IMR-90 (cell line): ENCODE results near the gene FBXL13. TPM values are rescaled to one million over a fixed set of nuclear protein-coding genes. Genes with fewer than 3 reads are reported as not detected.

Experiments
- ATAC-seq: fragments of 200-7000 bp; cut with Tn5 transposase; 2 replicates; pipeline ENCODE4 v1.9.1; 2020; ENCODE audit warnings: low read depth, mild to moderate bottlenecking, moderate library complexity
- BruUV-seq: library from RNA; stranded (reverse); fragments of 400-500 nt; replicated peaks from 2 replicates; lab custom pipeline; 2021; lab: Mats Ljungman, UMichigan
- CTCF ChIA-PET: fragments of 300-600 bp; formaldehyde crosslinking; extraction: SDS; loops from one replicate; lab custom pipeline; 2021; ENCODE audit warnings: antibody characterized with exemption; lab: Yijun Ruan, JAX
- POLR2A ChIA-PET: fragments of 300-600 bp; sonication (Branson Sonifier 250); formaldehyde crosslinking; loops from one replicate; lab custom pipeline; 2022; ENCODE audit warnings: antibody characterized with exemption; ENCODE audit not compliant: unreplicated experiment; lab: Charles Lee
- DNase-seq: peaks from one replicate; pipeline ENCODE4 v3.0.0; 2013
- H2AFZ ChIP-seq: replicated peaks from 2 replicates; pipeline ENCODE3; 2013; ENCODE audit warnings: low read length, mild to moderate bottlenecking; ENCODE audit not compliant: poor library complexity
- H2AK5ac ChIP-seq: 2 replicates; pipeline ENCODE4 v1.6.1; 2013; ENCODE audit warnings: low read depth, low read length, inconsistent platforms
- H2AK9ac ChIP-seq: replicated peaks from 2 replicates; pipeline ENCODE3; 2013; ENCODE audit warnings: mild to moderate bottlenecking, low read depth, low read length, moderate library complexity; ENCODE audit not compliant: poor library complexity
- H2BK120ac ChIP-seq: 2 replicates; pipeline ENCODE4 v1.6.1; 2013; ENCODE audit warnings: low read depth, low read length, inconsistent platforms
- H2BK15ac ChIP-seq: 3 replicates; pipeline ENCODE4 v1.6.1; 2013; ENCODE audit warnings: low read depth, low read length, inconsistent platforms
- H2BK20ac ChIP-seq: 2 replicates; pipeline ENCODE4 v1.6.1; 2013; ENCODE audit warnings: low read depth, mild to moderate bottlenecking, inconsistent platforms, low read length, moderate library complexity
- H2BK5ac ChIP-seq: 2 replicates; pipeline ENCODE4 v1.6.1; 2013; ENCODE audit warnings: mild to moderate bottlenecking, low read depth, low read length, inconsistent platforms; ENCODE audit not compliant: poor library complexity, severe bottlenecking
- H3K14ac ChIP-seq: replicated peaks from 2 replicates; pipeline ENCODE4 v1.6.1; 2013; ENCODE audit warnings: low read depth, low read length, inconsistent platforms
- H3K18ac ChIP-seq: 2 replicates; pipeline ENCODE4 v1.6.1; 2013; ENCODE audit warnings: low read depth, low read length, control low read depth
- H3K23ac ChIP-seq: 2 replicates; pipeline ENCODE4 v1.6.1; 2013; ENCODE audit warnings: low read depth, low read length, inconsistent platforms
- H3K27ac ChIP-seq: 2 replicates; pipeline ENCODE4 v1.5.1; 2013; ENCODE audit warnings: mild to moderate bottlenecking, control low read depth, low read length; ENCODE audit not compliant: insufficient read depth
- H3K27me3 ChIP-seq: 2 replicates; pipeline ENCODE4 v1.6.1; 2013; ENCODE audit warnings: low read length; ENCODE audit not compliant: control insufficient read depth, insufficient read depth
- H3K36me3 ChIP-seq: 2 replicates; pipeline ENCODE4 v1.6.1; 2013; ENCODE audit warnings: low read length, mixed read lengths; ENCODE audit not compliant: control insufficient read depth, insufficient read depth
- H3K4ac ChIP-seq: 2 replicates; pipeline ENCODE4 v1.6.1; 2013; ENCODE audit warnings: low read depth, low read length, inconsistent platforms
- H3K4me1 ChIP-seq: 2 replicates; pipeline ENCODE4 v1.6.1; 2013; ENCODE audit warnings: low read length, mixed read lengths; ENCODE audit not compliant: control insufficient read depth, insufficient read depth
- H3K4me2 ChIP-seq: 2 replicates; pipeline ENCODE4 v1.6.1; 2013; ENCODE audit warnings: low read depth, mild to moderate bottlenecking, control low read depth, low read length, moderate library complexity
- H3K4me3 ChIP-seq: 2 replicates; pipeline ENCODE4 v1.5.1; 2013; ENCODE audit warnings: low read depth, mild to moderate bottlenecking, control low read depth, low read length, moderate library complexity; ENCODE audit not compliant: insufficient read depth
- H3K56ac ChIP-seq: 2 replicates; pipeline ENCODE4 v1.6.1; 2013; ENCODE audit warnings: low read length, inconsistent platforms; ENCODE audit not compliant: insufficient read depth; ENCODE audit errors: extremely low read depth
- H3K79me1 ChIP-seq, 2 experiments: 2 replicates each; pipeline ENCODE4 v1.6.1; 2013; ENCODE audit warnings: low read length in 2 of 2, inconsistent platforms in 1 of 2, low read depth in 1 of 2
- H3K9ac ChIP-seq: 2 replicates; pipeline ENCODE4 v1.6.1; 2013; ENCODE audit warnings: low read depth, low read length, control low read depth
- H3K9me1 ChIP-seq: 2 replicates; pipeline ENCODE4 v1.6.1; 2013; ENCODE audit warnings: low read length, inconsistent platforms; ENCODE audit not compliant: insufficient read depth
- H3K9me3 ChIP-seq: 2 replicates; pipeline ENCODE4 v1.6.1; 2013; ENCODE audit warnings: low read length; ENCODE audit not compliant: control insufficient read depth, insufficient read depth
- H4K20me1 ChIP-seq: 2 replicates; pipeline ENCODE4 v1.6.1; 2013; ENCODE audit warnings: low read length, inconsistent platforms; ENCODE audit not compliant: insufficient read depth
- H4K5ac ChIP-seq: 2 replicates; pipeline ENCODE4 v1.6.1; 2013; ENCODE audit warnings: mild to moderate bottlenecking, low read depth, low read length, control low read depth
- H4K8ac ChIP-seq, 2 experiments: 2 replicates each; pipeline ENCODE4 v1.6.1; 2013; ENCODE audit warnings: low read depth in 2 of 2, low read length in 2 of 2, control low read depth in 1 of 2, inconsistent platforms in 1 of 2
- H4K91ac ChIP-seq: 2 replicates; pipeline ENCODE4 v1.6.1; 2013; ENCODE audit warnings: low read depth, low read length, inconsistent platforms; ENCODE audit not compliant: insufficient read depth
- BHLHE40 ChIP-seq: fragments of 150-350 bp; IDR thresholded peaks from 2 replicates; pipeline ENCODE4 v1.6.1; 2016; ENCODE audit warnings: mild to moderate bottlenecking, low read depth, low read length
- CEBPB ChIP-seq: IDR thresholded peaks from 2 replicates; pipeline ENCODE4 v1.6.1; 2012; ENCODE audit warnings: low read depth, low read length, improper control_type of control experiment
- CHD1 ChIP-seq: IDR thresholded peaks from 2 replicates; pipeline ENCODE4 v1.6.1; 2012; ENCODE audit warnings: low read depth, low read length, improper control_type of control experiment
- CTCF ChIP-seq: conservative IDR thresholded peaks from 2 replicates; pipeline ENCODE4 v1.5.1; 2012; ENCODE audit warnings: mild to moderate bottlenecking, low read depth, low read length, improper control_type of control experiment
- ELK1 ChIP-seq: fragments of 150-350 bp; IDR thresholded peaks from 2 replicates; pipeline ENCODE4 v1.6.1; 2016; ENCODE audit warnings: low read depth, mild to moderate bottlenecking, low read length, moderate library complexity, borderline replicate concordance
- FOS ChIP-seq: fragments of 150-350 bp; IDR thresholded peaks from 2 replicates; pipeline ENCODE4 v1.6.1; 2016; ENCODE audit warnings: low read depth, low read length
- MAFK ChIP-seq: IDR thresholded peaks from 2 replicates; pipeline ENCODE4 v1.6.1; 2012; ENCODE audit warnings: low read depth, low read length, improper control_type of control experiment
- MAZ ChIP-seq: IDR thresholded peaks from 2 replicates; pipeline ENCODE4 v1.6.1; 2012; ENCODE audit warnings: low read depth, mild to moderate bottlenecking, low read length, improper control_type of control experiment, moderate library complexity, borderline replicate concordance
- MXI1 ChIP-seq: IDR thresholded peaks from 2 replicates; pipeline ENCODE4 v1.6.1; 2012; ENCODE audit warnings: low read depth, mild to moderate bottlenecking, low read length, moderate library complexity, borderline replicate concordance
- NFE2L2 ChIP-seq: fragments of 150-350 bp; IDR thresholded peaks from 2 replicates; pipeline ENCODE4 v1.6.1; 2016; ENCODE audit warnings: low read depth, mild to moderate bottlenecking, low read length
- POLR2A ChIP-seq: IDR thresholded peaks from 2 replicates; pipeline ENCODE4 v1.6.1; 2012; ENCODE audit warnings: mild to moderate bottlenecking, low read depth, low read length
- RAD21 ChIP-seq: IDR thresholded peaks from 2 replicates; pipeline ENCODE4 v1.6.1; 2012; ENCODE audit warnings: low read length, improper control_type of control experiment
- RCOR1 ChIP-seq: IDR thresholded peaks from 2 replicates; pipeline ENCODE4 v1.6.1; 2012; ENCODE audit warnings: mild to moderate bottlenecking, low read length, improper control_type of control experiment; ENCODE audit not compliant: insufficient replicate concordance
- RFX5 ChIP-seq: IDR thresholded peaks from 2 replicates; pipeline ENCODE4 v1.8.0; 2012; ENCODE audit warnings: low read depth, mild to moderate bottlenecking, low read length, moderate library complexity
- SMC3 ChIP-seq: fragments of 150-350 bp; IDR thresholded peaks from 2 replicates; pipeline ENCODE4 v1.6.1; 2016; ENCODE audit warnings: low read depth, mild to moderate bottlenecking, antibody characterized with exemption, low read length, moderate library complexity
- USF2 ChIP-seq: fragments of 150-350 bp; IDR thresholded peaks from 2 replicates; pipeline ENCODE4 v1.6.1; 2017; ENCODE audit warnings: mild to moderate bottlenecking, antibody characterized with exemption, low read length, low read depth
- WGBS, 2 experiments: methylation state at CpG; one replicate each; pipeline versions ENCODE4 v1.1.5 to v1.1.7; 2013; ENCODE audit warnings: missing lambda C conversion rate in 2 of 2; ENCODE audit not compliant: insufficient read length in 1 of 2; ENCODE audit errors: extremely low coverage in 2 of 2; 5-methylcytosine and 5-hydroxymethylcytosine counted together
- dilution Hi-C: fragments of 300-500 bp; cut with HindIII; formaldehyde crosslinking; loops from one replicate; pipeline ENCODE4 v1.14.3; 2018; ENCODE audit warnings: low sequenced_read_pairs; ENCODE audit not compliant: unreplicated experiment
- in situ Hi-C: fragments of 300-500 bp; cut with MboI; formaldehyde crosslinking; loops from 3 replicates; pipeline ENCODE4 v1.14.3; 2019; ENCODE audit warnings: low sequenced_read_pairs, inconsistent platforms, mixed read lengths
- intact Hi-C: fragments of 100-400 bp; cut with micrococcal nuclease; formaldehyde crosslinking; loops from 2 replicates; pipeline ENCODE4 v1.10.0; 2022
- polyA plus RNA-seq, 3 experiments: library from polyadenylated mRNA; depleted of rRNA; stranded (reverse); fragments of >200 nt; gene quantifications; 2 replicates each; pipeline ENCODE4 v1.2.3, GENCODE V29; 2012; ENCODE audit warnings: low replicate concordance in 1 of 3
- total RNA-seq: library from RNA; depleted of rRNA; stranded (reverse); fragments of >200 nt; gene quantifications from 2 replicates; pipeline ENCODE4 v1.2.3, GENCODE V29; 2012

The FBXL13 gene
- total and polyA plus RNA-seq, 2 of the 4 experiments (the other 2 are of a cell fraction): 0.24 to 0.36 TPM

- POLR2A ChIA-PET: no interaction called here
- Histone ChIP-seq H3K23ac (peak overlapping the region; percentile 18; the same call in 1 of the 2 replicates), H3K9me1 (peaks cover 31% of the 10 kb centered on the region), H2BK20ac (peak overlapping the region; percentile 64), H4K8ac (peak overlapping the region; percentile 32 to 83), H3K18ac (peak overlapping the region; percentile 40), H3K56ac (peak overlapping the region; percentile 53; the same call in 1 of the 2 replicates), H3K14ac (peak overlapping the region; percentile 70; the same call in 1 of the 2 replicates), H3K9me3 (no peaks in the 10 kb centered on the region), H3K79me1 (peaks cover 22 to 61% of the 10 kb centered on the region in 2 experiments), H3K4me1 (peaks cover 24% of the 10 kb centered on the region), H3K36me3 (peaks cover 9% of the 10 kb centered on the region), H4K91ac (peak overlapping the region; percentile 58), H2BK120ac (peak overlapping the region; percentile 67), H3K27ac (peak overlapping the region; percentile 53; the same call in 1 of the 2 replicates), H3K27me3 (no peaks in the 10 kb centered on the region), H2AK9ac (no peak overlapping the region), H3K4me3 (no peak overlapping the region), H3K4ac (peak overlapping the region; percentile 79), H2BK5ac (peak overlapping the region; percentile 65), H2AK5ac (peak overlapping the region; percentile 82), H2AFZ (peak overlapping the region; percentile 55), H4K20me1 (no peaks in the 10 kb centered on the region), H2BK15ac (peak overlapping the region; percentile 2; the same call in 2 of the 3 replicates), H4K5ac (peak overlapping the region; percentile 47), H3K4me2 (peak overlapping the region; percentile 24), H3K9ac (no peak overlapping the region)
- DNase-seq (no peak), ATAC-seq (no peak; the same call in 1 of the 2 replicates)
- BruUV-seq: no TSS peak
- dilution Hi-C loops (no loop called here), in situ Hi-C loops (no loop called here), intact Hi-C loops (no loop called here)
- 67% methylated on average over 1 of the region's 8 CpGs; no CpG with 5 or more reads in 1 of the 2 experiments for WGBS, 2 experiments
- TF ChIP-seq RFX5 (no peak), BHLHE40 (no peak), RAD21 (no peak), CEBPB (no peak), CHD1 (no peak), CTCF (no peak), MAFK (no peak), FOS (no peak), USF2 (no peak), SMC3 (no peak), ELK1 (no peak), MAZ (no peak), NFE2L2 (no peak), RCOR1 (no peak), POLR2A (no peak), MXI1 (no peak)
- CTCF ChIA-PET: no interaction called here
Observed at GRCh38 chr7:102934239-102934638, 140.4 kb downstream of the FBXL13 start.
